Stomach (tissue), 9 donors: ENCODE results near the gene GPS1. TPM values are rescaled to one million over a fixed set of nuclear protein-coding genes. Genes with fewer than 3 reads are reported as not detected.

Source experiments
- DNase-seq, 2 donors: peaks; one replicate each; pipeline versions ENCODE4 v3.0.0 to v3.0.0-alpha.2; 2013 to 2019
- H3K27ac ChIP-seq, 5 donors: fragments of 200-600 bp in 4 of 5; sonication (generic) in 4 of 5; one replicate each; pipeline ENCODE4 v1.5.1; 2013 to 2019; ENCODE audit warnings: mild to moderate bottlenecking in 1 of 5, moderate library complexity in 1 of 5
- H3K27me3 ChIP-seq, 3 donors: fragments of 200-600 bp; sonication (generic); one replicate each; pipeline ENCODE4 v1.5.1; 2017 to 2019; ENCODE audit warnings: mixed run types in 1 of 3
- H3K36me3 ChIP-seq, 4 donors: fragments of 200-600 bp; sonication (generic); 1 replicate in 3 of 4; 2 replicates in 1 of 4; pipeline ENCODE4 v1.5.1; 2016 to 2019
- H3K4me1 ChIP-seq, 4 donors: fragments of 200-600 bp; sonication (generic); one replicate each; pipeline ENCODE4 v1.5.1; 2016 to 2019
- H3K4me3 ChIP-seq, 4 donors: fragments of 200-600 bp; sonication (generic) in 3 of 4; one replicate each; pipeline ENCODE4 v1.5.1; 2016 to 2019; ENCODE audit warnings: mild to moderate bottlenecking in 1 of 4
- H3K9me3 ChIP-seq, 4 donors: fragments of 200-600 bp; sonication (generic); one replicate each; pipeline ENCODE4 v1.5.1; 2016 to 2019
- EP300 ChIP-seq: sonication (generic); formaldehyde crosslinking; IDR thresholded peaks from one replicate; pipeline ENCODE4 v1.6.1; 2017; ENCODE audit warnings: antibody characterized with exemption
- POLR2A ChIP-seq, 4 donors: fragments of 450-650 bp; IDR thresholded peaks; one replicate each; pipeline ENCODE4 v1.6.1; 2016; ENCODE audit warnings: antibody characterized with exemption in 4 of 4, control low read depth in 2 of 4, mild to moderate bottlenecking in 1 of 4, moderate library complexity in 1 of 4
- POLR2AphosphoS5 ChIP-seq, 3 donors: sonication (generic); formaldehyde crosslinking; IDR thresholded peaks; one replicate each; pipeline ENCODE4 v1.6.1; 2016; ENCODE audit warnings: antibody characterized with exemption in 3 of 3
- WGBS, 5 donors: extraction: QIAGEN DNeasy Blood & Tissue Kit in 3 of 5; methylation state at CpG; one replicate each; pipeline versions ENCODE4 v1.1.5 to v1.1.7; 2013 to 2018; 5-methylcytosine and 5-hydroxymethylcytosine counted together
- intact Hi-C: fragments of 100-400 bp; cut with DNase I; formaldehyde crosslinking; loops from one replicate; pipeline ENCODE4 v1.15.1; 2023; ENCODE audit warnings: low total_unique reads
- polyA plus RNA-seq, 3 donors: library from polyadenylated mRNA; stranded (reverse); fragments of 200-250 nt; gene quantifications; one replicate each; pipeline ENCODE4 v1.2.3, GENCODE V29; 2013
- total RNA-seq, 5 donors: library from RNA; depleted of rRNA; stranded (reverse); fragments of >200 nt; gene quantifications; one replicate each; pipeline versions ENCODE4 v1.1.0 to v1.2.3, GENCODE V29; 2014 to 2016
- TF ChIP-seq, protein P1 (sequence below), 7 experiments: fragments of 450-650 bp in 4 of 7; fragments of 200-600 bp in 3 of 7; sonication (generic) in 3 of 7; IDR thresholded peaks; one replicate each; pipeline ENCODE4 v1.5.1; 2016 to 2019; ENCODE audit warnings: antibody characterized with exemption in 7 of 7, control low read depth in 2 of 7, mild to moderate bottlenecking in 1 of 7
- donor health status: healthy with polysubstance abuse.
- donor health status: Bipolar disorder and iron deficiency.
- donor health status: healthy.

Gene GPS1
- total and polyA plus RNA-seq, 8 donors: 28.0 to 329 (median 101) TPM

GRCh38 chr17:82039695-82040299, 11.9 kb upstream of the GPS1 start:
- DNase-seq: peak in 1 of 2 donors; percentile 77
- Histone ChIP-seq H3K4me1 (peaks cover 16 to 39% (median 35%) of the 10 kb centered on the region in 4 donors), H3K27me3 (no peaks in the 10 kb centered on the region), H3K4me3 (no peak overlapping the region), H3K27ac (peak overlapping the region in 4 of 5 donors; percentile 29 to 58 (median 34)), H3K36me3 (peaks cover 0 to 12% (median 6%) of the 10 kb centered on the region in 4 donors), H3K9me3 (no peaks in the 10 kb centered on the region)
- WGBS, 5 donors: 32 to 73% (median 53%) methylated on average over 6 to 8 of the region's 8 CpGs
- intact Hi-C loops: no loop called here
- TF ChIP-seq POLR2A (IDR thresholded peaks at IDR 0.05) (no peak), POLR2AphosphoS5 (IDR thresholded peaks at IDR 0.05) (no peak), EP300 (no peak)
- TF ChIP-seq, protein P1, sequence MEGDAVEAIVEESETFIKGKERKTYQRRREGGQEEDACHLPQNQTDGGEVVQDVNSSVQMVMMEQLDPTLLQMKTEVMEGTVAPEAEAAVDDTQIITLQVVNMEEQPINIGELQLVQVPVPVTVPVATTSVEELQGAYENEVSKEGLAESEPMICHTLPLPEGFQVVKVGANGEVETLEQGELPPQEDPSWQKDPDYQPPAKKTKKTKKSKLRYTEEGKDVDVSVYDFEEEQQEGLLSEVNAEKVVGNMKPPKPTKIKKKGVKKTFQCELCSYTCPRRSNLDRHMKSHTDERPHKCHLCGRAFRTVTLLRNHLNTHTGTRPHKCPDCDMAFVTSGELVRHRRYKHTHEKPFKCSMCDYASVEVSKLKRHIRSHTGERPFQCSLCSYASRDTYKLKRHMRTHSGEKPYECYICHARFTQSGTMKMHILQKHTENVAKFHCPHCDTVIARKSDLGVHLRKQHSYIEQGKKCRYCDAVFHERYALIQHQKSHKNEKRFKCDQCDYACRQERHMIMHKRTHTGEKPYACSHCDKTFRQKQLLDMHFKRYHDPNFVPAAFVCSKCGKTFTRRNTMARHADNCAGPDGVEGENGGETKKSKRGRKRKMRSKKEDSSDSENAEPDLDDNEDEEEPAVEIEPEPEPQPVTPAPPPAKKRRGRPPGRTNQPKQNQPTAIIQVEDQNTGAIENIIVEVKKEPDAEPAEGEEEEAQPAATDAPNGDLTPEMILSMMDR (IDR thresholded peaks at IDR 0.05): no peak

- H3K27ac ChIP-seq: no peak overlapping the region
- H3K4me3 ChIP-seq: no peak overlapping the region
- H3K9me3 ChIP-seq: no peaks in the 10 kb centered on the region
- no peaks in the 10 kb centered on the region for H3K36me3 ChIP-seq
- H3K4me1 ChIP-seq: peaks cover 7 to 28% (median 26%) of the 10 kb centered on the region in 4 donors
- H3K27me3 ChIP-seq: no peaks in the 10 kb centered on the region
- intact Hi-C loops: no loop called here
- TF ChIP-seq POLR2A (IDR thresholded peaks at IDR 0.05) (no peak), POLR2AphosphoS5 (IDR thresholded peaks at IDR 0.05) (no peak), EP300 (no peak)
- TF ChIP-seq, protein P1 (IDR thresholded peaks at IDR 0.05): no peak
- 85 to 90% (median 90%) methylated on average over 17 of the region's 17 CpGs for WGBS, 5 donors
- DNase-seq: no peak
Observed at GRCh38 chr17:82041144-82041814, 10.4 kb upstream of the GPS1 start.

GRCh38 chr17:82042649-82043048, 9.0 kb upstream of the GPS1 start:
- intact Hi-C loops: no loop called here
- Histone ChIP-seq H3K36me3 (peaks cover 0 to 13% (median 11%) of the 10 kb centered on the region in 4 donors), H3K4me1 (peaks cover 0 to 19% (median 16%) of the 10 kb centered on the region in 4 donors), H3K27ac (no peak overlapping the region), H3K27me3 (no peaks in the 10 kb centered on the region), H3K9me3 (no peaks in the 10 kb centered on the region), H3K4me3 (no peak overlapping the region)
- DNase-seq: no peak
- TF ChIP-seq POLR2AphosphoS5 (IDR thresholded peaks at IDR 0.05) (no peak), POLR2A (IDR thresholded peaks at IDR 0.05) (no peak), EP300 (no peak)
- TF ChIP-seq, protein P1 (IDR thresholded peaks at IDR 0.05): no peak
- 90 to 96% (median 92%) methylated on average over 5 to 9 of the region's 9 CpGs for WGBS, 5 donors

DNA sequence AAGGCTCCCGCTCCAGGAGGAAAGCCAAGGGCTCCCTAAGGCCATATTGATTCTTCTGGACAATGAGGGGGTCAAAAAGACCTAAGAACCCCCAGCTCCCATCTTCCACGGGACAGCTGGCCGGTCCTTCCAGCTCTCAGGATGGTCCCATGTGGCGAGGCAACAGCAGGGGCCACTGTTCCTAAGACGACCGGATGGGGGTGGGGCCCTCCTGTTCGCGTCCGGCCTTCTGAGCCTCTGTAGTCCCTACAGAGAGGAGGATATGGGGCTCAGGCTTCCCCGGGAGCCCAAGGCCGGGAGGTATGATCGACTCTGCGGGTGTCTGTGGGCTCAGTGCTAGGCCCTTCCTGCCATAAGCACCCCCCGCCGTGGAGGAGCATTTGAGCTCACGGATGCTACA, 8.2 kb upstream of the GPS1 start:
- H3K4me1 ChIP-seq: peaks cover 0 to 11% (median 9%) of the 10 kb centered on the region in 4 donors
- TF ChIP-seq, protein P1 (IDR thresholded peaks at IDR 0.05): no peak
- no peak for TF ChIP-seq POLR2AphosphoS5 (IDR thresholded peaks at IDR 0.05)
- TF ChIP-seq EP300: no peak
- no peak for TF ChIP-seq POLR2A (IDR thresholded peaks at IDR 0.05)
- no peak overlapping the region for H3K4me3 ChIP-seq
- peaks cover 2 to 22% (median 19%) of the 10 kb centered on the region in 4 donors for H3K36me3 ChIP-seq
- H3K27ac ChIP-seq: no peak overlapping the region
- no peaks in the 10 kb centered on the region for H3K27me3 ChIP-seq
- 69 to 87% (median 77%) methylated on average over 2 to 16 of the region's 16 CpGs for WGBS, 5 donors
- H3K9me3 ChIP-seq: no peaks in the 10 kb centered on the region
- intact Hi-C loops: no loop called here
- no peak for DNase-seq
